Upper lobe of left lung (tissue), 6 donors: ENCODE measurements around the gene CNTNAP2. TPM values are rescaled to one million over a fixed set of nuclear protein-coding genes. Genes with fewer than 3 reads are reported as not detected.

Source experiments
- ATAC-seq, 2 donors: fragments of 200-7000 bp; cut with Tn5 transposase; one replicate each; pipeline ENCODE4 v1.9.1; 2022; ENCODE audit warnings: mild to moderate bottlenecking in 2 of 2, moderate library complexity in 2 of 2; ENCODE audit not compliant: low FRiP score in 2 of 2
- DNase-seq, 2 donors: peaks; one replicate each; pipeline ENCODE4 v3.0.0-alpha.2; 2019 to 2020
- H3K27ac ChIP-seq, 4 donors: fragments of 200-600 bp; sonication (generic); one replicate each; pipeline ENCODE4 v1.5.1; 2016 to 2019
- H3K27me3 ChIP-seq, 4 donors: fragments of 200-600 bp; sonication (generic); one replicate each; pipeline ENCODE4 v1.5.1; 2017 to 2019
- H3K36me3 ChIP-seq, 4 donors: fragments of 200-600 bp; sonication (generic); one replicate each; pipeline ENCODE4 v1.5.1; 2016 to 2019
- H3K4me1 ChIP-seq, 4 donors: fragments of 200-600 bp; sonication (generic); one replicate each; pipeline ENCODE4 v1.5.1; 2018 to 2019
- H3K4me3 ChIP-seq, 4 donors: fragments of 200-600 bp; sonication (generic); one replicate each; pipeline ENCODE4 v1.5.1; 2017 to 2019; ENCODE audit warnings: mild to moderate bottlenecking in 2 of 4, moderate library complexity in 1 of 4
- H3K9me3 ChIP-seq, 4 donors: fragments of 200-600 bp; sonication (generic); one replicate each; pipeline ENCODE4 v1.5.1; 2018 to 2019
- CTCF ChIP-seq, 6 experiments: fragments of 450-650 bp in 4 of 6; fragments of 200-600 bp in 2 of 6; sonication (generic) in 2 of 6; IDR thresholded peaks; one replicate each; pipeline ENCODE4 v1.5.1; 2016 to 2019; ENCODE audit warnings: antibody characterized with exemption in 6 of 6
- EP300 ChIP-seq, 4 donors: sonication (generic); formaldehyde crosslinking; IDR thresholded peaks; one replicate each; pipeline ENCODE4 v1.5.1; 2017; ENCODE audit warnings: antibody characterized with exemption in 4 of 4, control low read depth in 2 of 4
- POLR2A ChIP-seq, 4 donors: fragments of 450-650 bp; IDR thresholded peaks; one replicate each; pipeline ENCODE4 v1.5.1; 2016 to 2017; ENCODE audit warnings: antibody characterized with exemption in 4 of 4, mild to moderate bottlenecking in 2 of 4
- POLR2AphosphoS5 ChIP-seq, 2 donors: sonication (generic); formaldehyde crosslinking; IDR thresholded peaks; one replicate each; pipeline ENCODE4 v1.5.1; 2017; ENCODE audit warnings: antibody characterized with exemption in 2 of 2
- WGBS, 2 donors: methylation state at CpG; one replicate each; pipeline ENCODE4 v1.1.5; 2017 to 2018; 5-methylcytosine and 5-hydroxymethylcytosine counted together
- total RNA-seq, 6 donors: library from RNA; depleted of rRNA in 4 of 6; stranded (reverse); fragments of >200 nt in 4 of 6; gene quantifications; one replicate each; pipeline versions ENCODE4 v1.1.0 to v1.2.1, GENCODE V29; 2016 to 2021
- donor health status: DM: no; HTN: no; CAD: no; lungs with moderate emphysema.
- donor health status: DM: no; HTN: yes; CAD: no; lungs with severe emphysema.

Gene CNTNAP2
- total RNA-seq, 6 donors from 2014 or later, result 0.06 to 1.0 (median 0.37) TPM

GRCh38 chr7:148187471-148187870 lies 2070.9 kb downstream of the CNTNAP2 start:
- H3K27ac ChIP-seq, result no peak overlapping the region
- H3K36me3 ChIP-seq, result no peaks in the 10 kb centered on the region
- no peak for DNase-seq
- 64 to 67% methylated on average over 6 of the region's 6 CpGs for WGBS, 2 donors
- H3K4me1 ChIP-seq, result no peaks in the 10 kb centered on the region
- H3K4me3 ChIP-seq, result no peak overlapping the region
- no peak for ATAC-seq
- H3K9me3 ChIP-seq, result no peaks in the 10 kb centered on the region
- no peaks in the 10 kb centered on the region for H3K27me3 ChIP-seq
- TF ChIP-seq POLR2AphosphoS5 (IDR thresholded peaks at IDR 0.05) (no peak), CTCF (IDR thresholded peaks at IDR 0.05) (no peak), EP300 (IDR thresholded peaks at IDR 0.05) (no peak), POLR2A (IDR thresholded peaks at IDR 0.05) (no peak)

- peak in 1 of 2 donors; percentile 42 for DNase-seq
These were observed 2074.9 kb downstream of the CNTNAP2 start for GRCh38 chr7:148191391-148192065.

GRCh38 chr7:148192491-148192890 lies 2075.9 kb downstream of the CNTNAP2 start:
- Histone ChIP-seq H3K27me3 (no peaks in the 10 kb centered on the region), H3K4me1 (no peaks in the 10 kb centered on the region), H3K36me3 (no peaks in the 10 kb centered on the region), H3K4me3 (no peak overlapping the region), H3K9me3 (no peaks in the 10 kb centered on the region), H3K27ac (no peak overlapping the region)
- ATAC-seq (no peak), DNase-seq (no peak)
- WGBS, 2 donors, result 65 to 72% methylated on average over 5 of the region's 5 CpGs
- TF ChIP-seq POLR2AphosphoS5 (IDR thresholded peaks at IDR 0.05) (no peak), CTCF (IDR thresholded peaks at IDR 0.05) (no peak), POLR2A (IDR thresholded peaks at IDR 0.05) (no peak), EP300 (IDR thresholded peaks at IDR 0.05) (no peak)

More at GRCh38 chr7:148191391-148192065, 2074.9 kb downstream of the CNTNAP2 start:
- ATAC-seq, result peak in 1 of 2 donors; percentile 27
- Histone ChIP-seq H3K9me3 (no peaks in the 10 kb centered on the region), H3K27me3 (no peaks in the 10 kb centered on the region), H3K4me3 (no peak overlapping the region), H3K4me1 (no peaks in the 10 kb centered on the region), H3K36me3 (no peaks in the 10 kb centered on the region), H3K27ac (no peak overlapping the region)
- TF ChIP-seq EP300 (IDR thresholded peaks at IDR 0.05), result no peak
- 70 to 86% methylated on average over 1 of the region's 1 CpG for WGBS, 2 donors

- no peaks in the 10 kb centered on the region for H3K36me3 ChIP-seq
- no peak overlapping the region for H3K27ac ChIP-seq
- no peaks in the 10 kb centered on the region for H3K4me1 ChIP-seq
- ATAC-seq, result no peak
- no peak overlapping the region for H3K4me3 ChIP-seq
- no peak for TF ChIP-seq POLR2AphosphoS5 (IDR thresholded peaks at IDR 0.05)
- TF ChIP-seq CTCF (IDR thresholded peaks at IDR 0.05), result no peak
- TF ChIP-seq POLR2A (IDR thresholded peaks at IDR 0.05), result no peak
- no peak for TF ChIP-seq EP300 (IDR thresholded peaks at IDR 0.05)
- no peak for DNase-seq
- H3K9me3 ChIP-seq, result no peaks in the 10 kb centered on the region
- 59 to 72% methylated on average over 3 of the region's 3 CpGs for WGBS, 2 donors
- no peaks in the 10 kb centered on the region for H3K27me3 ChIP-seq
These were observed 2085.4 kb downstream of the CNTNAP2 start for GRCh38 chr7:148201992-148202391.

GRCh38 chr7:148204639-148205304 lies 2088.2 kb downstream of the CNTNAP2 start:
- peak in 1 of 2 donors; percentile 44 for DNase-seq

More at GRCh38 chr7:148204639-148205304, 2088.2 kb downstream of the CNTNAP2 start:
- no peak for TF ChIP-seq POLR2A (IDR thresholded peaks at IDR 0.05)
- TF ChIP-seq POLR2AphosphoS5 (IDR thresholded peaks at IDR 0.05), result no peak
- TF ChIP-seq CTCF (IDR thresholded peaks at IDR 0.05), result no peak
- Histone ChIP-seq H3K27ac (no peak overlapping the region), H3K36me3 (no peaks in the 10 kb centered on the region), H3K4me3 (no peak overlapping the region), H3K9me3 (no peaks in the 10 kb centered on the region), H3K27me3 (no peaks in the 10 kb centered on the region), H3K4me1 (no peaks in the 10 kb centered on the region)
- ATAC-seq, result peak; percentile 55 to 74
- 61 to 71% methylated on average over 9 of the region's 9 CpGs for WGBS, 2 donors
